Measurements from ENCODE around the gene KCTD2. TPM values are rescaled to one million over a fixed set of nuclear protein-coding genes. Genes with fewer than 3 reads are reported as not detected.

The KCTD2 gene
- total RNA-seq, 1 donor from 2014 or later: 17.1 TPM

GRCh38 chr17:75079023-75079373 is 32.0 kb downstream of the KCTD2 start:
- peaks cover 2% of the 10 kb centered on the region for H3K27me3 ChIP-seq (ENCODE audit: insufficient read depth, low read length)
- DNase-seq (ENCODE audit: low read depth) (no peak), FAIRE-seq (no peak)
- peak overlapping the region; percentile 71 for H3K27ac ChIP-seq (ENCODE audit: low read depth, low read length)
- no peaks in the 10 kb centered on the region for H3K9me3 Mint-ChIP-seq (ENCODE audit: unreplicated experiment)
- peaks cover 5% of the 10 kb centered on the region for H3K27me3 Mint-ChIP-seq (ENCODE audit: low read depth, unreplicated experiment)
- H4K20me1 ChIP-seq (ENCODE audit: insufficient read depth, low read length): no peaks in the 10 kb centered on the region
- H3K4me1 Mint-ChIP-seq (ENCODE audit: low read depth, unreplicated experiment): peaks cover 21% of the 10 kb centered on the region
- no peak overlapping the region for H3K4me3 ChIP-seq (ENCODE audit: insufficient read depth, low read depth, low read length)
- H2AFZ ChIP-seq (ENCODE audit: low read depth, low read length): peak overlapping the region; percentile 6
- H3K9me3 ChIP-seq (ENCODE audit: insufficient read depth, low read depth, low read length): no peaks in the 10 kb centered on the region
- H3K36me3 ChIP-seq (ENCODE audit: insufficient read depth, low read length): no peaks in the 10 kb centered on the region
- peak overlapping the region; percentile 92 for H3K27ac Mint-ChIP-seq (ENCODE audit: unreplicated experiment)
- no peaks in the 10 kb centered on the region for H3K79me2 ChIP-seq (ENCODE audit: insufficient read depth, low read length)
- peak overlapping the region; percentile 59 for H3K4me2 ChIP-seq (ENCODE audit: low read length)
- peak overlapping the region; percentile 45 for H3K4me3 Mint-ChIP-seq (ENCODE audit: unreplicated experiment)
- peak overlapping the region; percentile 17 for H3K9ac ChIP-seq (ENCODE audit: low read length)
- H3K4me1 ChIP-seq (ENCODE audit: insufficient read depth, low read length): peaks cover 28% of the 10 kb centered on the region
- no peaks in the 10 kb centered on the region for H3K36me3 Mint-ChIP-seq (ENCODE audit: low read depth, unreplicated experiment)
- TF ChIP-seq CTCF (IDR thresholded peaks at IDR 0.05; ENCODE audit: insufficient read depth, low read depth, low read length): no peak
- no peak for TF ChIP-seq EZH2 (IDR thresholded peaks at IDR 0.05; ENCODE audit: insufficient read depth, low read length)

- no peak overlapping the region for H3K27ac Mint-ChIP-seq (ENCODE audit: unreplicated experiment)
- no peak for FAIRE-seq
- H3K4me3 ChIP-seq (ENCODE audit: insufficient read depth, low read depth, low read length): no peak overlapping the region
- H3K9ac ChIP-seq (ENCODE audit: low read length): no peak overlapping the region
- H3K9me3 ChIP-seq (ENCODE audit: insufficient read depth, low read depth, low read length): no peaks in the 10 kb centered on the region
- no peak overlapping the region for H3K27ac ChIP-seq (ENCODE audit: low read depth, low read length)
- peaks cover 2% of the 10 kb centered on the region for H3K27me3 ChIP-seq (ENCODE audit: insufficient read depth, low read length)
- no peak overlapping the region for H3K4me2 ChIP-seq (ENCODE audit: low read length)
- peaks cover 28% of the 10 kb centered on the region for H3K4me1 ChIP-seq (ENCODE audit: insufficient read depth, low read length)
- no peaks in the 10 kb centered on the region for H3K9me3 Mint-ChIP-seq (ENCODE audit: unreplicated experiment)
- no peaks in the 10 kb centered on the region for H3K79me2 ChIP-seq (ENCODE audit: insufficient read depth, low read length)
- no peaks in the 10 kb centered on the region for H3K36me3 ChIP-seq (ENCODE audit: insufficient read depth, low read length)
- peaks cover 3% of the 10 kb centered on the region for H3K27me3 Mint-ChIP-seq (ENCODE audit: low read depth, unreplicated experiment)
- no peak overlapping the region for H2AFZ ChIP-seq (ENCODE audit: low read depth, low read length)
- H3K4me3 Mint-ChIP-seq (ENCODE audit: unreplicated experiment): no peak overlapping the region
- DNase-seq (ENCODE audit: low read depth): no peak
- peaks cover 2% of the 10 kb centered on the region for H3K36me3 Mint-ChIP-seq (ENCODE audit: low read depth, unreplicated experiment)
- no peaks in the 10 kb centered on the region for H4K20me1 ChIP-seq (ENCODE audit: insufficient read depth, low read length)
- peaks cover 31% of the 10 kb centered on the region for H3K4me1 Mint-ChIP-seq (ENCODE audit: low read depth, unreplicated experiment)
- TF ChIP-seq EZH2 (IDR thresholded peaks at IDR 0.05; ENCODE audit: insufficient read depth, low read length) (no peak), CTCF (IDR thresholded peaks at IDR 0.05; ENCODE audit: insufficient read depth, low read depth, low read length) (no peak)
Observed at GRCh38 chr17:75081611-75082540, 34.9 kb downstream of the KCTD2 start.

GRCh38 chr17:75082683-75083082 is 35.7 kb downstream of the KCTD2 start:
- H3K4me1 ChIP-seq (ENCODE audit: insufficient read depth, low read length): peaks cover 29% of the 10 kb centered on the region
- Mint-ChIP-seq H3K27me3 (ENCODE audit: low read depth, unreplicated experiment) (peaks cover 3% of the 10 kb centered on the region), H3K4me1 (ENCODE audit: low read depth, unreplicated experiment) (peaks cover 35% of the 10 kb centered on the region), H3K9me3 (ENCODE audit: unreplicated experiment) (no peaks in the 10 kb centered on the region), H3K4me3 (ENCODE audit: unreplicated experiment) (no peak overlapping the region), H3K27ac (ENCODE audit: unreplicated experiment) (no peak overlapping the region), H3K36me3 (ENCODE audit: low read depth, unreplicated experiment) (peaks cover 2% of the 10 kb centered on the region)
- TF ChIP-seq CTCF (IDR thresholded peaks at IDR 0.05; ENCODE audit: insufficient read depth, low read depth, low read length) (no peak), EZH2 (IDR thresholded peaks at IDR 0.05; ENCODE audit: insufficient read depth, low read length) (no peak)
- no peak for FAIRE-seq
- no peak for DNase-seq (ENCODE audit: low read depth)
- no peaks in the 10 kb centered on the region for H3K36me3 ChIP-seq (ENCODE audit: insufficient read depth, low read length)
- no peak overlapping the region for H3K9ac ChIP-seq (ENCODE audit: low read length)
- H3K79me2 ChIP-seq (ENCODE audit: insufficient read depth, low read length): no peaks in the 10 kb centered on the region
- H4K20me1 ChIP-seq (ENCODE audit: insufficient read depth, low read length): no peaks in the 10 kb centered on the region
- peaks cover 2% of the 10 kb centered on the region for H3K27me3 ChIP-seq (ENCODE audit: insufficient read depth, low read length)
- no peak overlapping the region for H3K4me2 ChIP-seq (ENCODE audit: low read length)
- no peaks in the 10 kb centered on the region for H3K9me3 ChIP-seq (ENCODE audit: insufficient read depth, low read depth, low read length)
- H3K27ac ChIP-seq (ENCODE audit: low read depth, low read length): no peak overlapping the region
- no peak overlapping the region for H2AFZ ChIP-seq (ENCODE audit: low read depth, low read length)
- no peak overlapping the region for H3K4me3 ChIP-seq (ENCODE audit: insufficient read depth, low read depth, low read length)
